GM19397 (cell line): ENCODE results near the gene ZNF276.
"Not testable (repeated sequence)": the region's sequence is repeated elsewhere in the genome, so short reads cannot be mapped to it uniquely, and the experiment has no call there.

Experiments used
- ATAC-seq: cut with Tn5 transposase; IDR thresholded peaks from one replicate; pipeline ENCODE4 v1.9.1; 2021; ENCODE audit warnings: mild to moderate bottlenecking, moderate library complexity; ENCODE audit not compliant: unreplicated experiment

ZNF276 gene

GRCh38 chr16:89720813-89721545 is at the start of gene ZNF276, which contains the start of gene VPS9D1:
Gene ZNF276, plus strand, starts transcription at chr16:89721537. Its CDS starts 104 bp downstream, at chr16:89721641.
Gene VPS9D1, minus strand, starts transcription at chr16:89720898. Its CDS starts 37 bp downstream, at chr16:89720861.
- ATAC-seq, result peak; percentile 55

GRCh38 chr16:89671565-89671964 is 49.8 kb upstream of the ZNF276 start:
- not testable (repeated sequence) for ATAC-seq

- ATAC-seq, result no peak
Observed at GRCh38 chr16:89672177-89672941, 49.0 kb upstream of the ZNF276 start.

GRCh38 chr16:89678258-89678657 is 43.1 kb upstream of the ZNF276 start:
- ATAC-seq, result no peak

- ATAC-seq, result no peak
Observed at GRCh38 chr16:89685916-89686315, 35.4 kb upstream of the ZNF276 start.

GRCh38 chr16:89686520-89687091 is 34.7 kb upstream of the ZNF276 start, which contains the start of gene CDK10:
Gene CDK10, plus strand, starts transcription at chr16:89686689. Its CDS starts 22 bp downstream, at chr16:89686711.
- ATAC-seq, result peak; percentile 77

GRCh38 chr16:89687092-89687940 is 34.0 kb upstream of the ZNF276 start:
- peak; percentile 55 for ATAC-seq

GRCh38 chr16:89688395-89688794 is 32.9 kb upstream of the ZNF276 start:
- no peak for ATAC-seq

- no peak for ATAC-seq
Observed at GRCh38 chr16:89689142-89689541, 32.2 kb upstream of the ZNF276 start.

GRCh38 chr16:89689621-89690020 is 31.7 kb upstream of the ZNF276 start:
- not testable (repeated sequence) for ATAC-seq

GRCh38 chr16:89690392-89690901 is 30.9 kb upstream of the ZNF276 start:
- ATAC-seq, result no peak

- ATAC-seq, result no peak
Observed at GRCh38 chr16:89691231-89691985, 29.9 kb upstream of the ZNF276 start.

- no peak for ATAC-seq
Observed at GRCh38 chr16:89691986-89692569, 29.3 kb upstream of the ZNF276 start.

GRCh38 chr16:89693289-89693731 is 28.0 kb upstream of the ZNF276 start:
- no peak for ATAC-seq

- no peak for ATAC-seq
Observed at GRCh38 chr16:89693931-89694783, 27.2 kb upstream of the ZNF276 start.

GRCh38 chr16:89694784-89695085 is 26.6 kb upstream of the ZNF276 start:
- ATAC-seq, result not testable (repeated sequence)

- no peak for ATAC-seq
Observed at GRCh38 chr16:89695086-89695874, 26.1 kb upstream of the ZNF276 start.
